T1000 (cell line): ENCODE results near the gene ASPG.

Experiments
- DNase-seq: peaks from one replicate; lab custom pipeline; 2025; ENCODE audit warnings: mixed read lengths; lab: John Stamatoyannopoulos, UW

ASPG gene

DNA sequence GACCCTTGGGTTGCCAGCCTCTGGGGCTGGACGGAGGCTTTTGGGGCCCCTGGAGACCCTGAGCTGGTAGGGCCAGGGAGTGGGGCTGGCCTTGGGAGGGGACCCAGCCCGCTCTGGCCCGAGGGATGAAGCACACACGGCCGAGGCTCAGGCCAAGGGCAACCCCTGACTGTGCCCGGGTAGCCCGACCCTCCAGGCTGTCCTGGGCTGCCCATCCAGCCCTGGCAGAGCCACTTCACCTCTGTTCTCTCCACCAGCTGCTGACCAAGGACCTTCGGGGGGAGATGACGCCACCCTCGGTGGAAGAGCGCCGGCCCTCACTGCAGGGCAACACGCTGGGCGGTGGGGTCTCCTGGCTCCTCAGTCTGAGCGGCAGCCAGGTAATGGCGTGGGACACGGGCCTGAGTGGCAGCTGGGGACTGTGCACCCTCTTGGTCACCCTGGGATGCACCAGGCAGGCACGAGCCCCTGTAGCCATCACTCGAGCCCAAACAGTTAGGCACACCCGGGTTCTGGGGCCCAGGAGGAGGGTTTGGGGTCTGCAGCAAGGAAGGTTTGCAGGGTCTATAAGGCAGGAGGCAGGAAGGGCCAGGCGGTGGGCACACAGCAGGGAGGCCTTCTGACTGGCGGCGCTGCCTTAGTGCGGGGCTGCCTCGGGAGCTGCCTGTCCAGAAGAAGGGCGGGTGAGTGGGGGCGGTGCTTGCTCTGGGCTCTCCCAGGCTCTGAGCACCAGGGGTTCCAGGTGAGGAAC, 19.7 kb downstream of the ASPG start:
- DNase-seq = no peak

DNA sequence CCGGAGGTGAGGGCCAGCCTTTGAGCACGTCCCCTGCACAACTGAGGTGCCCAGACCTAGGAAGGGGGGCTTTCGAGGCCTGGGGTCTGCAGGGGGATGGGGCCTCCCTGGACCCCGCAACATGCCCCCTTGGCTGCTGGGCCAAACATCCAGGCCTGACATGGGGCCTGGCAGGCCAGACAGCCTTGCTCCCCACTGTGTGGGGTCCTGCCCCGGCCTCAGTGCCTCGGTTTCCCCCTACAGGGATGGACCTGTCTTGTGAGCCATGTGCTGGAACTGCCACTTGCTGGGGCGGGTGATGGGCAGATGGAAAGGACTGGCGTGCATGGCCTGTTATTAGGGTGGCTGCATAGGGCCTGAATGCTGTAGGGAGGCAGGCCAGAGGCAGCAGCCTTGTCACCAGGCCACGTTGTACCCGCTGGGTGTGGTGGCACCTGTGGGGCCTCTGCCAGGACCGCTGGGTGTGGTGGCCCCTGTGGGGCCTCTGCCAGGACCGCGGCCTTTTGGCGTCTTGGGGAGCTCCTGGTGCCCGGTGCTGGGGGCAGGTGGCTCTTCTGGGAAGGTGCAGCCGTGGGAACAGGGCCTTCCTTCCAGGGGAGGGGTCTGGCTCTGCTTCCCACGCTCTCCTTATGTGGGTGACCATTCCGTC, 20.4 kb downstream of the ASPG start:
- no peak for DNase-seq

DNA sequence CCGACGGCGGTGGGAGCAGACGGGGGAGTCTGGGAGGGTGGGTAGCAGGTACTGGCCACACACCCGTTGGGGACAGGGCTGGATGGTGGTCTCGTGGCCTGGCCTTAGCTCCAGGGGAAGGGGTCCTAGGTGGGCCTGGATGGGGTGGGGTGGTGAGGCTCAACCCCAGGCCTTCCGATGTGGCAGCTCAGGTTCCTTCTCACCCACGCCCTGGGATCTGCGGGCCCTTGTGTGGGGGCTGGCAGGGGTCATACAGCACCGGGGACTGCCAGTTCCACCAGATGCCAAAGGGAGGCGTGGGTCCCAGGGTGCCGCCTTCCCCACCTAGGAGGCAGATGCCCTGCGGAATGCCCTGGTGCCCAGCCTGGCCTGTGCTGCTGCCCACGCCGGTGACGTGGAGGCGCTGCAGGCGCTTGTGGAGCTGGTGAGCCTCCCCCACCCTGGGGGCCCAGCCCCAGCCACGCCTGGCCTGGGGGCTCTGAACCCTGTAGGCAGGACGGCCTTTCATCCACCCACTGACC, 21.0 kb downstream of the ASPG start:
- no peak for DNase-seq

DNA sequence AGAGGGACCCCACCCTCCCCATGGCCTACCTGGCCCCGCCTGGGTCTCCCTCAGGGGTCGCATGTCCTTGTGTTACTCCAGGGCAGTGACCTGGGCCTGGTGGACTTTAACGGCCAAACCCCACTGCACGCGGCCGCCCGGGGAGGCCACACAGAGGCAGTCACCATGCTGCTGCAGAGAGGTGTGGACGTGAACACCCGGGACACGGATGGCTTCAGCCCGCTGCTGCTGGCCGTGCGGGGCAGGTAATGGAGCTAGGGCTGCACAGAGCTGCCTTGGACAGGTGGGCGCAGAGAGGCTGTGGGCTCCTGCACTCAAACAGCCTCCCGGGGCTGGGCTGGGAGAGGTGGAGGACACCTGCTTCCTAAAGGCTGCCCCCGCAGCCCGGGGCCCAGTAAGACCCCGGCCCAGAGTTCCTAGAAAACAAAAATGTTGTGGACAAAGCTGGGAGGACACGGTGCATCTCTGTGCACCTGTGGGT, 21.6 kb downstream of the ASPG start:
- no peak for DNase-seq

DNA sequence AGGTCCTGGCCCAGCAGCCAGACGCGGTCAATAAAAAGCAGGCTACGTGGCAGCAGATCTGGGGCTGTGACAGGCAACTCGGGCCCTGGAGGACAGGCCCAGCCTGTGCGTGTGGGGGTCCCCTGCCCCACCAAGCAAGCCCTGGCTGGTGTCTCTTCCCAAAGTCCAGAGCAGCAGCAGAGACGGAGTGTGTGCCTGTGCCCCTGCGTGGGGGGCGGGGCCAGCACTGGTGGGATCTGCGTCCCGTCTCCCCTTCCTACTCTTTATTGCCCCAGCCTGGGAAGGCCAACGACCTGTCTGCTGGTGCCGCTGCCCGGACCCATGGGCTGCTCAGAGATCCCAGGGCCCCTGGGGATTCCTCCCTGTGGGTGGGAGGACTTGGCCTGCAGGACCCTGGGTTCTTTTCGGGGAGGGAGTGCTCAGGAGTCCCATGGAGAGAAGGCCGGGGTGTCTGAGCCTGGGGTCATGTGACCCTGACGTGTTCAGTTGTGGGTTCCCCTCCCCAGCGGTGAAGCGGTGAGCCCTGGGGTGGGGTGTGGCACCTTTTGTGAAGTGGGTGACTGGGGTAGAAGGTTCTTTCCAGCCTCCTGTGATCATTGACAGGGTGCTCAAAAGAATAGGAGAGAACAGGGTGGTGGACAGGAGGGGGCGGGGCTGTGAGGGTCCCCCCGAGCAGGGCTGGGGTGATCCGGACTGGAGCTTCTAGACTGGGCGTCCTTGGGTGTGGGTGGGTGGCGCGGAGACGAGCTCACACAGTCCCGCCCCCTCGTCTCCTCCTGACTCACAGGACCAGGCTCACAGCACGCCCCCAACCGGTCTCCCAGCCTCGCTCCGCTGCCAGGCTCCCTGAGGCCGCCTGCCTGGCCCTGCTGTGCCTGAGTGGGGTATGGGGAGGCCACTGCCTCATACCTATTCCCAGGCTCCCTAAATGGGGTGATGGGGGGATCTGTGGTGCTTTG, 22.4 kb downstream of the ASPG start:
- no peak for DNase-seq

DNA sequence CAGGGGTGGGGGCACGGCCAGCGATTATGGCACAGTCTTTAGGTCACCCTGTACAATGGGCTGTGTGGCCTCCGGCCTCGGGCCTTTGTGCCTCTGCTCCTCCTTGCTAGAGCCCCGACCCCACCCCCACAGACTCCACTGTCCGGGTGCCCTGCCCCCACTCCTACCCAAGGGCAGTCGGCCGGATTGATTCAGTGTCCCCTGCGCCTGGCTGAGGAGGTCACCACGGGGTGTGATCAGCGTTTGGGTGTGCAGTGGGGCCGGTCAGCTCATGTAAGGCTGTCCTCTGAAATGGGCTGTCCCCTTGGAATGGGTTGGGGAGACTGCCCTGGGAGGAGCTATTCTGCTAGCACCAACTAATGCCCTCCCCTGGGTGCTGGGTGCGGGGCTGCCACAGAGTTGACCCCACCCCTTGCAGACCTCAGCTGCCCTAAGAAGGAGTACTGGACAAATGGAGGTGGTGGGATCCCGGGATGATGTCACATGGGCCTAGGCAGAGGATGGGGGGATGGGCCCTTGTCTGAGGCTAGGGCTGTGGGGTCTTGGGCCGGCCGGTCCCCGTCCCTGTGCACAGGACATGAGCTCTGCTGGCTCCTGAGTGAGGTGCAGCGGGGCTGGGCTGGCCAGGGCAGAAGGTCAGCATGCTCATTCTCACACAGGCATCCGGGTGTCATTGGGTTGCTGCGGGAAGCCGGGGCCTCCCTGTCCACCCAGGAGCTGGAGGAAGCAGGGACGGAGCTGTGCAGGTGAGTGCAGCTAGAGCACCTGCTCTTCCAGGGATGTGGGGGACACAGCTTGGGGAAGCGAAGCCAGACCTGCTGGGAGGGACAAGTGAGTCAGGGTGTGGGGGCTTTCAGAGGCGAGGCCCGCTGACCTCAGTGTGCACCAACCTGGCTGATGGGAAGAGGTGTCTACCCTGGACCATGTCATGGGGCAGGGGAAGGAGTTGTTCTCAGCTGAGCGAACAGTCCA, 23.4 kb downstream of the ASPG start:
- DNase-seq = no peak

DNA sequence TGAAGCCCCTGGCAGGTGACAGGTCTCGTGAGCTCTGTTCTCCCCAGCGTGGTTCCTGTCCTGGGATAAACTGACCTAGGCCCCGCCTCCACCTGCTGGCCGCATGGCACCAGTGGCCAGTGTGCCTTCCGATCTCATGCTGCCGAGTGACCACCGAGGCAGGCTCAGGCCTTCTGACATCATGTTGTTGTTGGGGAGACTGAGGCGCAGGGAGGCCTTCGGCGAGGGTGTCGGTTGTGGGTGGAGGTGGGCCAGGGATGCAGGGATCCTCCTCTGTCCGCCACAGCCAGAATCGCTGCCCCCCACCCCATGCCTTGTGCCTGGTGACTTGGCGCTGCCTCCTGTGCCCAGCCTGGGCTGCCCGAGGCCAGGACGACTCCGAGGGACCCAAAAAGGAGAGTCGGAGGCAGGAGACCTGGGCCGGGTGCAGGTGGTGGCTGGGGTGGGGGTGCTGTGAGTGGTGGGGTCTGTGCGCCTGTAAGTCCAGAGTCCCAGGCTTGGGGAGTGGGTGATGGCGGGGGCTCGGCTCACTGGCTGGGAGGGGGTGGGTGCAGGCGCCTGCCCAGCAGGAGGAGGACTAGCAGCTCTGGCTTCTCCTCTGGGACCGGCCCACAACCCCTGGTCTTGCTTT, 24.3 kb downstream of the ASPG start:
- no peak for DNase-seq

DNA sequence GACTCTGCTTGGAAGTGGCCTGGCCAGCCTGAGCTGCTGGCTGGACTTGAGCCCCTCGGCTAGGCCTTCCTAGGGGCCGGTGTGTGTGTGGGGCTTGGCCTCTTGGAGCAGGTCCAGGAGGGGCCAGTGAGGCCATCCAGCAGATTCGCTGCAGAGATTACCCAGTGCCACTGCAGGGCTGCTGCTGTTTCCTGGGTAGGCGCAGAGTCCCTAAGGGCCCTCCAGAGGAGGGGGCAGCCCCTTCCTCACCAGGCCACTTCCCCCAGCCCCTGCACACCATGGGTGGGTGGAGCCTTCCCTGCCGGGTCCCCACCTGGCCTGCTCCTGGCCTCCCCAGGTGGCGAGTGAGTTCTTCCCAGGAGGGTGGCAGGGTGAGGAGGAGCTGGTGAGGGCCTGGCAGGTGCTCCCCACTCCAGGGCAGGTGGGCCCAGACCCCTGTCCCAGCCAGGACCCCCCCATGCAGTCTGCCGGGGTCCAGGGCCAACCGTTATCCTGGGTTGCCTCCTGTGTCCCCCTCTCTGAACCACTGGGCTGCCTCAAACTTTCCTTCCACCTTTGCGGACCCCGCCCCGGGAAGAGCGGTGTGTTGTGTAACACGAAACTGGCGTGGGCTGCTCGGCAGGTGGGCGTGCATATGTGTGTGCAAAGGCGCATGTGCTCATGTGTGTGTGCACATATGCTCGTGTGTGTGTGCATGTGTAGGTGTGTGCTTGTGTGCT, 25.1 kb downstream of the ASPG start:
- no peak for DNase-seq

DNA sequence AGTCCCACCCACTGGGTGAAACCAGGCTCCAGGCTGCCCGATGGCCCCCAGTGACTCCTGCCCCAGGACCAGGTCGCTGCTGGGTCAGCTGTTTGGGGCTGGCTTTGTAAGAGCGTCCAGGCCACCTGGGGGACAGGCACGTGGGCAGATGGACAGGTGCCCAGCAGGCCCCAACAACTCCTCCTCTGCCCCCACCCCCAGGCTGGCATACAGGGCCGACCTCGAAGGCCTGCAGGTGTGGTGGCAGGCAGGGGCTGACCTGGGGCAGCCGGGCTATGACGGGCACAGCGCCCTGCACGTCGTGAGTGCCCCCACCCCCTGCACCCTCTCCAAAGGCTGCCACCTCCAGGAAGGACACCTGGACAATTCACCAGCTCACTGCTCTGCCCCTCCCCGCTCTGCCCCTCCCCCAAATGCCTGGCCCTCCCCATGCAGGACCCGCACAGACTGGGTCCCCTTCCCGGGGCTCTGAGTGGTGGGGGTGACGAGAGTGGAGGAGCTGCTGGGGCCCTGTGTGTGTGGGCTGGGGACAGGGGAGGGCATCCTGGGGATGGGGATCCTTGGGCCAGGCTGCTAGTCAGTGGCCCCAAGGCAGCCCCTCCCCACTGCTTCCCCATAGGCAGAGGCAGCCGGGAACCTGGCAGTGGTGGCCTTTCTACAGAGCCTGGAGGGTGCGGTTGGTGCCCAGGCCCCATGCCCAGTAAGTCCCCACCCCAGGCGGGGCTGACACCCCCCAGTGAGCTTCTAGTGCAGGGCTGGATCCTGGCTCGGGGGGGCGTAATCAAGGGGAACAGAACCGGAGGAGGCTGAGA, 26.0 kb downstream of the ASPG start:
- DNase-seq = no peak

DNA sequence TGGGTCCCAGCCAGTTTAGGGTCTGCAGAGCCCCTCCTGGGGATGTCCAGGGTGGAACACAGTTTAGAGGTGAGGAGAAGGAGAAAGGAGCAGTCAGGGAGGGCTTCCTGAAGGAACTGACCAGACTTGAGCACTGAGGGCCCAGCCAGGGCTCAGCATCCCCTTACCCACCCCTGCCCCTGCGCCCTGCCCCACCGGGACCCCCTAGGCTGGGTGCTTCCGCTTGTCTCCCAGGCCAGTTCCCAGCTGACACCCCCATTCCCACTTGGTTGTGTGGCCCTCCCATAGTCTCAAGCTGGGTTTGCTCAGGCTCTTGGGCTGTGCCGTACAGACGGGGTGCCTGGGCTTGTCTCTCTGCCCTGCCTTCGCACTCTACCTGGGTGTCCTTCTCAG, 26.6 kb downstream of the ASPG start:
- no peak for DNase-seq

DNA sequence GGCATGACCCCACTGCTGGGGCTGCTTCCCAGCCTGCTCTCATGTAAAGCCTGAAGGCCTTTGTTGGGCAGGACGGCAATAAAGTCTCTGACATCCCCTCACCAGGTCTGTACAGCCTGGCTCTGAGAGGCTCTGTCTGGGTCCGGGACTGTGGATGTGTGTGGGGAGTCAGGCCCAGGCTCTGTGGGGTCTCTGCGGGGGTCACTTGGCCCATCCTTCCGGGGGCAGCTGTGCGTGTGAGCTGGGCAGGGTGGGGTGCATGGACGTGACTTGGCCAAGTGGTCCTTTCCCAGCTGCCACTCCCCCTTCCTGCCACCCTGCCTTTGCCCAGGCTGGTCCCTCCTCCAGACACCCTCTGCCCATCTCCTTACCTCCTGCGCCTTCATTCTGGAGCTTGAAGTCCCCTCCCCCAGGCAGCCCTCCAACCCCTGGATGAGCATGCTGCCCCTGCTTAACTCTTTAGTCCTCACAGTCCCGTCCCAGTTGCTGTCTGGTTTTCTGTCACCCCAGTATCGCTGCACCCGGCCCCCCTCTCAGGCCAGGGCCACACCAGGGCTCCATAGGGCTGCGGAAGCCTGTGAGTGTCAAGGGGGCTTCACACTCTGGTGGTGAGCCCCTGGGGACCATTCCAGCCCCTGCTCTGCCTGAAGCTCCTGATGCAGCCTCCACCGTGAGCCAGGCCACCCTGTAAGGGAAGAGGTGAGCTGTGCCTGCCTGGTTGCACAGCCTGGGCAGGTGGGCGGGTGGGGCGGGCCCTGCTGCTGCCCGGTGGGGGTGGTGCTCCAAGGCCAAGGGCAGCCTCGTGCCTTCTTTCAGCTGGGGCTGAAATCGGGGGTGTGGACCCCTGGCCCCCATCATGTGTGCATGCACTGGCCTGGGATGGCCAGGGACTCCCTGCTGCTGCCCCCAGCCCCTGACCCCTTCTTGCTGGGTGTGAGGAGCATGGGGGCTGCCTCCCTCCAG, 27.4 kb downstream of the ASPG start:
- DNase-seq = no peak

DNA sequence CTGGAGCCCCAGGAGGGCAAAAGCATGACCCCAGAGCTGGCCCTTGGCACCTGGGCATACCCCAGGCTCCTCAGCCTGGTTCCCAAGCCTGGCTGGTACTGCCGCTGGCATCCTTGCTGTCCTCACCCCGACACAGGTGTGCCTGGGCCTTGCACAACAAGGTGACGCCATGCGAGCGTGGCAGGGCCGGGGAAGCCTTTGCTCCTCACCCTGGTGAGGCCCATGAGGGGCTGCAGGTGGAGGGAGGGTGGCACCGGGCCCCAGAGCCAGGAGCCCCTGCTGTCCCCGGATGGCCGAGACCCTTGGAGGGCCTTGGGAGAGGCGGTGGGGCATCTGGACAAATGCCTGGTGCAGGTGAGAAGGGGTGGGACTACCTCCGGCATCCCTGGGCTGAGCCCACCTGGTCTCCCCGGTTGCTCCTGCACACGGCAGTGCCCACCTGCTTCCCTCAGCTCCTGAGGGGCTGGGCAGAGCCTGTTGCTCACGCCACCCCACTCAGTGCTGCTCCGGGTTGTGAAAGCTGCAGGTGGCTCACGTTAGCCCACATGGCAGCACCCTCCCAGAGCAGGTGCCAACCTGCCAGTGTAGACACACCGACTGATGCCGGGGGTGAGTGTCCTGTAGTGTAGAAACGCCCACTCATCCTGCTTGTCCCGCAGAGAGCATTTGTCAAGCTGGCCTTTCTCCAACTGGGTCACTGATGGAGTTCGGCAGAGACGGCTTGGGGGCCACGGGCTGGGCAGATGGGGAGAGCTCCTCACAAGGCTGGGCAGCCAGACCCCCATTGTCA, 28.3 kb downstream of the ASPG start:
- no peak for DNase-seq

DNA sequence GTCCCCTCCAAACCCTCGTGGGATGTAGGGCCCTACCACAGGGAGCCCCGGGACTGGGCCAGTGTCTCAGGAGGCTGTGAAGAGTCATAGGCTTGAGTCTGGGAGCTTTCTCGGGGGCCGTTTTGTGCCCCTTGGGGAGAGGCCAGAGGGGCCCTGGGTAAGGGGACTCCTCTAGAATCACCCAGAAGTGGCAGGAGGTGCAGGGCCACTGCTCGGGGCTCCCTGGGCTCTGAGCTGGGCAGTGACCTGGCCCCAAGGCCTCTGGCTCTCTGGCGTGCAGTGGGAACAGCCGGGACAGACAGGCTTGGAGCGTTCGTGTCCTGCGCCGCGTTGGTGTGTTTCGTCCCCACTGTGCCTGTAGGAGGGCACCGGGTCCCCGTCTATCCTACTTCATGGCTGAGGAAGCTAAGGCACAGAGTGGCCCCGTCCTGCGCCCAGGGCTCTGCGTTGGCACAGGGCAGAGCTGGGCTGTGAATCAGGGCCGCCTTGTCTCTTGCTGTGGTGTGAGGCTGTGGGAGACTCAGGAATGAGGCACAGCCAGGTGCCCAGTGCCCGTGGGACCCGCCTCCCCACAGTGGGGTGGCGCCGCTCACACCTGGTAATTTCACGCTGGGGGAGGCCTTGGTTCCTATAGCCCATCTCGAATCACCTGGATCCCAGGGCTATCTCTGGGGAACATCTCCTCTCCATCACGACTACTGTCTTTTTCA, 29.1 kb downstream of the ASPG start:
- no peak for DNase-seq

DNA sequence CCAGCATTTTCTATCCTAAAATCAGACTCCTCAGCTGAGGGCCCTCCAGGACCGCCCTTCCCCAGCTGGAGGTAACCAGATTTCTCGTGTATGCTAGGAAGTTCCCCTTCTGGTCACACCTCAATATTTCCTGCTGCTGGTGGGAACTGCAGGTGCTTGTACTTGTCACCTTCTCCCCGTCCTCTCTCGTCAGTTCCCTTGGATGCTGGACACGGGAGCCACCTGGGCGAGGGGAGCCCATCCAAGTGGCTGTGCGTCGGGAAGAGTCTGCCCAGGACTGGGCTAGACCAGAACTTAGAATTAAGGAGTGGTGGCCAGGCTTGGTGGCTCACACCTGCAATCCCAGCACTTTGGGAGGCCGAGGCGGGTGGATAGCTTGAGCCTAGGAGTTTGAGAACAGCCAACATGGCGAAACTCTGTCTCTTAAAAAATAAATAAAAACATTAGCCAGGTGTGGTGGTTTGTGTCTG, 29.7 kb downstream of the ASPG start:
- no peak for DNase-seq

DNA sequence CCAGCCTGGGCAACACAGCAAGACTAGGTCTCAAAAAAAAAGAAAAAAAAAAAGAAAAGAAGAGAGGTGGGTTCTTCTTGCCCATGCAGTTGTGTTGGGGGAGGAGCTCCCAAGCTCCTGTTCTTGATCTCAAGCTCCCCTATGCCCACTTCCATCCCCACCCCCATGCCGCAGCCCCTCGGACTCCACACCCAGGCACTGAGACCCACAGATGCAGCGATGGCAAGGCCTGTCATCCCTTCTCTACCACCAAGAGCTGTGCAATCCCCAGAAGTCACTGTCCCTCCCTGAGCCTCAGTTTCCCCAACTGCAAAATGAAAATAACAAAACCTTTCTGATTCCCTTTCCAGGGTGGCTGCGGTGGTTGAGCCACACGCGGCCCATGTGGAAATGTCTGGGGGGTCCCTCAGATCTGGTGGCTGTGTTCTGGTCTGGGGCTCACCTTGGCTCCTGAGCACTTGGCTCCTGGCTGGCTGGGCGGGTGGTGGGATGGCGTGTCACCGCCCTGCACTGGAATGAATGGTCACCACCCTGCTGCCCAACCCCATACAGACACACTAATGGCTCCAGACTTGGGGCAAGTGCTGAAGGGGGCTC, 30.3 kb downstream of the ASPG start:
- DNase-seq = no peak

DNA sequence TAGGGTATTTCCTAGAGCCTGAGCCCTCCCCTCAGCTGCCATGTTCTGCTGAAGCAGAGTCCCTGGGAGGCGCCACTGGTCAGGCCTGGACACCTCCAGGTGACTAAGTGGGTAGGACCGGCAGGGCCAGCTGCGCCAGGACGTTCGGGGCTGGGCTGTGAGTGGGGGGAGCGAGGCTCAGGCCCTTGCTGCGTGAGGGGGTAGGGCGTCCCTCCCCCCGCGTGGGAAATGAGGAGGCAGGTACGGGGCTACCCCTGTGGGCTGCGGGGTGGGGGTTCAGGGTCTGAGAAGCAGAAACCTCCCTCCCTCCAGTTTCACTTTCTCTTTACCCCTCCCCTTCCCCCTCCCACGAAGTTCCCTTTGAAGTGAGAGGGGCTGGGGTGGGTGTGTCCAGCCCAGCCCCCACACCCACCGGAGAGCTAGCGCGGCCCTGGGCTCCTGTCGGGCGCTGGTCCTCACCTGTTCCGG, 30.8 kb downstream of the ASPG start:
- DNase-seq = no peak
